Suprapubic skin (tissue), 4 donors: ENCODE data around the gene RPS21.

Experiments used
- EP300 ChIP-seq: sonication (generic); formaldehyde crosslinking; IDR thresholded peaks from one replicate; pipeline ENCODE4 v1.6.1; 2017; ENCODE audit warnings: antibody characterized with exemption
- POLR2A ChIP-seq, 2 donors: fragments of 450-650 bp; IDR thresholded peaks; one replicate each; pipeline ENCODE4 v1.6.1; 2017; ENCODE audit warnings: antibody characterized with exemption in 2 of 2, mild to moderate bottlenecking in 2 of 2, moderate library complexity in 2 of 2
- POLR2AphosphoS5 ChIP-seq, 3 donors: sonication (generic); formaldehyde crosslinking; IDR thresholded peaks; one replicate each; pipeline ENCODE4 v1.6.1; 2017; ENCODE audit warnings: antibody characterized with exemption in 3 of 3
- TF ChIP-seq, protein P1 (sequence below), 2 donors: fragments of 200-600 bp in 1 of 2; fragments of 450-650 bp in 1 of 2; sonication (generic) in 1 of 2; IDR thresholded peaks; one replicate each; pipeline ENCODE4 v1.5.1; 2016 to 2019; ENCODE audit warnings: antibody characterized with exemption in 2 of 2, mild to moderate bottlenecking in 1 of 2, moderate library complexity in 1 of 2

DNA sequence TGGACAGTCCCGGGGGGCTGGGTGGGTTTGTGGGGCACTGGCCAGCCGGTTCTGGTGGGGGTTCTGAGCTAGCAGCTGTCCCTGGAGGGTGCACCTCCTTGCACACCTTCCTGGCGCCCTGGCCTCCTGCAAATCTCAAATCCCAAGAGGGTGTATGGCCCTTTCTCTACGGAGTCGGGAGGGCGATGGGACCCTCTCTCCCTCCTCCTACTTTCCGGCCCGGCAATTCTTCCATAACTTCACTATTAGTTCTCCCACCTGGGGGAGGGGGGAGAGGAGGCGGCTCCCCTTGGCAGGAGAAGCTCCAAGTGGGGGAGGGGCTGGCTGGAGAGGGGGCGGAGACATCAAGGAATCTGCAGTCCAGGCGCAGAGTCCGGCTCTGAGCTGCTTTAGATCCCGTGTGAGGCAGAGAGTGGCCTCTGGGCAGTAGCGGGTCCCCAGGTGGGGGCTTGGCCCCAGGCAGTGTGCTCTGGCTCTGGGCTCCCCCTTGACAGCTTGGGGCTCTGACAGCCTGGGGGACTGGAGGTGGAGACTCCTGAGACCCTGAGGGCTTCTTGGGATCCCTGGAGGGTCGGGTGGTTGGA is 18.4 kb upstream of the RPS21 start:
- TF ChIP-seq, protein P1, sequence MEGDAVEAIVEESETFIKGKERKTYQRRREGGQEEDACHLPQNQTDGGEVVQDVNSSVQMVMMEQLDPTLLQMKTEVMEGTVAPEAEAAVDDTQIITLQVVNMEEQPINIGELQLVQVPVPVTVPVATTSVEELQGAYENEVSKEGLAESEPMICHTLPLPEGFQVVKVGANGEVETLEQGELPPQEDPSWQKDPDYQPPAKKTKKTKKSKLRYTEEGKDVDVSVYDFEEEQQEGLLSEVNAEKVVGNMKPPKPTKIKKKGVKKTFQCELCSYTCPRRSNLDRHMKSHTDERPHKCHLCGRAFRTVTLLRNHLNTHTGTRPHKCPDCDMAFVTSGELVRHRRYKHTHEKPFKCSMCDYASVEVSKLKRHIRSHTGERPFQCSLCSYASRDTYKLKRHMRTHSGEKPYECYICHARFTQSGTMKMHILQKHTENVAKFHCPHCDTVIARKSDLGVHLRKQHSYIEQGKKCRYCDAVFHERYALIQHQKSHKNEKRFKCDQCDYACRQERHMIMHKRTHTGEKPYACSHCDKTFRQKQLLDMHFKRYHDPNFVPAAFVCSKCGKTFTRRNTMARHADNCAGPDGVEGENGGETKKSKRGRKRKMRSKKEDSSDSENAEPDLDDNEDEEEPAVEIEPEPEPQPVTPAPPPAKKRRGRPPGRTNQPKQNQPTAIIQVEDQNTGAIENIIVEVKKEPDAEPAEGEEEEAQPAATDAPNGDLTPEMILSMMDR (IDR thresholded peaks at IDR 0.05), result no peak
- TF ChIP-seq POLR2A (IDR thresholded peaks at IDR 0.05) (no peak), POLR2AphosphoS5 (IDR thresholded peaks at IDR 0.05) (no peak), EP300 (no peak)
